DMS79 (cell line): ENCODE results near the gene TMPRSS7.

ENCODE experiments used
- DNase-seq: peaks from one replicate; lab custom pipeline; 2025; lab: John Stamatoyannopoulos, UW

The TMPRSS7 gene, protein sequence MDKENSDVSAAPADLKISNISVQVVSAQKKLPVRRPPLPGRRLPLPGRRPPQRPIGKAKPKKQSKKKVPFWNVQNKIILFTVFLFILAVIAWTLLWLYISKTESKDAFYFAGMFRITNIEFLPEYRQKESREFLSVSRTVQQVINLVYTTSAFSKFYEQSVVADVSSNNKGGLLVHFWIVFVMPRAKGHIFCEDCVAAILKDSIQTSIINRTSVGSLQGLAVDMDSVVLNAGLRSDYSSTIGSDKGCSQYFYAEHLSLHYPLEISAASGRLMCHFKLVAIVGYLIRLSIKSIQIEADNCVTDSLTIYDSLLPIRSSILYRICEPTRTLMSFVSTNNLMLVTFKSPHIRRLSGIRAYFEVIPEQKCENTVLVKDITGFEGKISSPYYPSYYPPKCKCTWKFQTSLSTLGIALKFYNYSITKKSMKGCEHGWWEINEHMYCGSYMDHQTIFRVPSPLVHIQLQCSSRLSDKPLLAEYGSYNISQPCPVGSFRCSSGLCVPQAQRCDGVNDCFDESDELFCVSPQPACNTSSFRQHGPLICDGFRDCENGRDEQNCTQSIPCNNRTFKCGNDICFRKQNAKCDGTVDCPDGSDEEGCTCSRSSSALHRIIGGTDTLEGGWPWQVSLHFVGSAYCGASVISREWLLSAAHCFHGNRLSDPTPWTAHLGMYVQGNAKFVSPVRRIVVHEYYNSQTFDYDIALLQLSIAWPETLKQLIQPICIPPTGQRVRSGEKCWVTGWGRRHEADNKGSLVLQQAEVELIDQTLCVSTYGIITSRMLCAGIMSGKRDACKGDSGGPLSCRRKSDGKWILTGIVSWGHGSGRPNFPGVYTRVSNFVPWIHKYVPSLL

DNA sequence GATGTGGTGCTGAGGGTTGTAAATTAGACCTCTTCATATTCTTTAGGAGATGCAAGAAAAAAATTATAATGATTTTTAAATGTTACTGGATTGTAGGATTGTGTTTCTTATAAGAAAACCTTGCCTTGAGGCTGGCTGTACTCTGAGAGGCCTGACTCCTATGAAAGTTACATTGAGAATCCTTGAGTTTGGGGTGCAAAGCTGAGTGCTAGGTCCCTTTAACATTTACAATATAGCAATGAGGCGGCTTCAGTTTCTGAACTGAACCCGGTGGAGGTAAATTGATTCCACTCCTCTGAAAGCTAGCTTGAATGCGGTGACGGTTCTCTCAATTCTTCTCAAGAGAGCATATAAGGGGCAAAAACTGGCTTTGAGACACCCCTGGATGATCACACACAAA is at the start of gene TMPRSS7:
TSS of gene TMPRSS7 (plus strand) at position 301 of the 400 bp plus-strand sequence. CDS start 110 bp downstream, outside the sequence.
- no peak for DNase-seq

DNA sequence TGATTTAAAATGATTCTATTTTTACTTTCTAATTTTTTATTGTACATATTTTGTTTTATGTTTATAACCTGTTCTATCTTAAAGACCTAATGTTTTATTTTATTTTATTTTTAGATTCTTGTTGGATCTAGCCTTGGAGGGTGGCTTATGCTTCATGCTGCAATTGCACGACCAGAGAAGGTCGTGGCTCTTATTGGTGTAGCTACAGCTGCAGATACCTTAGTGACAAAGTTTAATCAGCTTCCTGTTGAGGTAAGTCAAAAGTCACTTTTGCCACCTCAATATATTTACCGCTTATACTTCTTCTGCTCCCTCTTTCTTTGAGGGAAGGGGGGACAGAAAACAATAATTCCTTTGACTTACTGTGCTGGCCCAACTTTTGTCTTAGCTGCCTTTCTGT is 47.7 kb upstream of the TMPRSS7 start:
- DNase-seq: no peak

DNA sequence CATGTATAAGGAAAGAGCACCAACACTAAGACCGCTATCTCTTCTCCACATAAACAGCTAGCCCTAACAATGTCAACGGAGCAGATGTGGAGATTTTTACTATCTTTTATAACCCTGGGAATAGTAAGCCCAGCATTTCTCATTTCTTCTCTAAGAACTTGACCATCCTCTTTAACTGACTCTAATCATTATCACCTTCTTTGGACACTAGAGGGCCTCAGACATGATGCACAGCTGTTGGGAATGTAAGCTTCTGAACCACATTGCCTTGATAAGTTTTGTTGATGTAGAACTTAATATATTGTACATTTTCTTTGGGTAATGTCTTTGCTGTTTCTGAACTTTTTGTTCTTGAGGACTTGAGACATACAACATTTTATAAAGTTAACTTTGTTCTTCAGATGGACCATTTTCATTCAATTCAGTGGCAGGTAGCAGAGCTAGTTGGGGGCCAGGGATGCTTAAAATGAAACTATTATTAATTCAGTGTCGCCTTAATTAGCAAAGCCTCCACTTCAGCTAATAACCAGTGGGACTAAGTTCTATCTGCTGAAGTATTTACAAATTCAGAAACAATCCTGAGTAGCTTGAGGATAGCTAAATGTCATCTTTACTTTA is 45.4 kb upstream of the TMPRSS7 start:
- peak; percentile 7 for DNase-seq

DNA sequence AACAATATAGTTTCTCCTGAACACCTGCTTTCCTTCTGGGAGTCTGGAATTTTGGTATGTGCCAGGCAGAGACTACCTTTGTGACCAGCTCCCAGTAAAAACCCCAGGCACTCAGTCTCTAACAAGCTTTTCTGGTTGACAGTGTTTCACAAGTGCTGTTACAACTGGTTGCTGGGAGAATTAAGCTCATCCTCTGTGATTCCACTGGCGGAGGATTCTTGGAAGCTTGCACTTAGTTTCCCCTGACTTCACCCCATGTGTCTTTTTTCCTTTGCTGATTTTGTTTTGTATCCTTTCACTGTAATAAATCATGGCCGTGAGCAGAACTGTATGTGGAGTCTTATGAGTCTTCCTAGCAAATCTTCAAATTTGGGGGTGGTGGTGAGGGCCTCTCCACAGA is 41.5 kb upstream of the TMPRSS7 start:
- DNase-seq: no peak

DNA sequence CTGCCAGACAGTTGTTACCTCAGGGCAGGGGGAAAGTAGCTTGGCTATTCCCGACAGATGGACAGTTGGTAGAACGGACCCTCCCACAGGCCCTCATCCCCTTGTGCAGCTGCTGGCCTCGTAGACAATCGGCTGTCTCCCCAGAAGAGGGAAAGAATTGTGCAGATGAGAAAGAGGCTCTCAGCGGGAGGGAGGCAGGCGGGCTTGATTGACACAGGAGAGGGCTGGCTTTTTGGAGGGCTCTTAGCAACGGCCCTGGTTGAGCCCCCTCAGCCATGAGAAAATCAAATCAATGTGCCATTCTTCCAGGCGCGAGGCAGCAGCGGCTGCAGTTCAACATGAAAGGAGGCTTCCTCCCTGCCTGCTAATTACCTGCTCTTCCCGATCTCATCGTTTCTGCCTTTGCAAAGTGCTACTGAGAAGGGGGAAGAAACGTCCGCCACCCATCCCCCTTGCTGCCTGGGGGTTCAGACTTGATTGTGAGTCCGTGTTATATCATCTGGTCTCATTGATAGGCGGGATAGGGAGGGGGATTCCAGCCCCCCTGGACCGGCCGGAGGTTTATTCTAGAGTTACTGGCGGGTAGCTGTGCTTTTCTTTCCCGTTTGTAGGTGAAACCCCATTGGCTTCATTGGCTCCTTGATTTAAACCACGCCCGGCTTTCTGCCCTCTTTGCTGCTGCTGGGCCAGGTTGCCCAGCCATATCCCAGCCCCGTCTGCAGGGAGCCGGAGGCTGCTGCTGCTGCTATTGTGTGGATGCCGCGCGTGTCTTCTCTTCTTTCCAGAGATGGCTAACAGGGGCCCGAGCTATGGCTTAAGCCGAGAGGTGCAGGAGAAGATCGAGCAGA is 35.7 kb upstream of the TMPRSS7 start, which contains the start of gene TAGLN3:
TSS of gene TAGLN3 (plus strand) at position 287 of the 848 bp plus-strand sequence. CDS start at position 788, 501 bp downstream.
- peak; percentile 48 for DNase-seq

DNA sequence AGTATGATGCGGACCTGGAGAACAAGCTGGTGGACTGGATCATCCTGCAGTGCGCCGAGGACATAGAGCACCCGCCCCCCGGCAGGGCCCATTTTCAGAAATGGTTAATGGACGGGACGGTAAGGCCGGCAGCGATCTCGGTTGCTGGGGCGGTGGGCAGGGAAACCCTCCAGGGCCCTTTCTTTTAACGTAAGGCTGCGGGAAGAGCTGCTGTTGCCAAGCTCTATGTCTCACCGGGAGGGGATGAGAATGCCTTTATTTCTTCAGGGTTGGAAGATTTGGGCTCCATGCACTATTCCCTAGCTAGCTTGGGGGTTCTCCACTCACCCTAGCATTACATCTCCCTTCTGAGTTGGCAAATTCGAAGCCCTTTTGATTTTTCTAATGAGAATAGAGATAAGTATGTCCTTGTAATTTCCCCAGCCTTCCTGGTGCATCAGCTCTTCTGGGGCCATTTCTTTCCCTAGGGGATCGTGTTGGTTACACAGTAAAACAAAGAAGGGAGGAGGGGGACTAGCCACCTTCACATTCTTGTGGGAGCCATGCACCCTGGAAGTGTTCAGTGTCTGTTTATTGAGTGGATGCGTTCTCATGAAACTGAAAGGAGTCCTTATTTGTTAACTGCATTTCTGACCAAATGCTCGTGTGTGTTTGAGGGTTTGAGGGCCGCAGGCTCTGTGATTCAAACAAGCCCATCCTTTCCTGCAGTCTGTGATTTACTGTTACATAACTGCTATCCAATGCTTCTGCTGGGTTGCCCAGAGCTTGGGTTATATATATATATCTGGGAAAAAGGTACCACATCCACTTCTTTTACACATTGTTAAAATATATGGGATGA is 34.8 kb upstream of the TMPRSS7 start:
- peak; percentile 33 for DNase-seq

DNA sequence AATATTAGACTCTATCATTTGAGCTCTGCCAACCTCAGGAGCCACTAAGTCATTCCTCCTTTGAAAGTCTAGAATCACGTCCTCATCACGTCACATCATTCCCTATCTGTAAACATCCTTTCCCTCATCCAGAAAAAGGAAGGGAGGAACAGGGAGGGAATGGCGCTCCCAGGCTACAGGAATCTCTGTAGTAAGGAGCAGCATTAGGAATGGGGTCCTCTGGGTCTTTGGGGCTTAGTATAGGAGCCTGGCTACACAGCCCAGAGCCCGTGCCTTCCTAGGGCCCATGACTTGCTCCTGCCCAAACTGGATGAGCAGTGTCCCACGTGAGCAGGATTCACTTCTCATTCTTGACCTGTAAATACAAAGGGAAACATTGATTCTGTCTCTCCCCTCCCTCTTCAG is 34.2 kb upstream of the TMPRSS7 start:
- DNase-seq: no peak

DNA sequence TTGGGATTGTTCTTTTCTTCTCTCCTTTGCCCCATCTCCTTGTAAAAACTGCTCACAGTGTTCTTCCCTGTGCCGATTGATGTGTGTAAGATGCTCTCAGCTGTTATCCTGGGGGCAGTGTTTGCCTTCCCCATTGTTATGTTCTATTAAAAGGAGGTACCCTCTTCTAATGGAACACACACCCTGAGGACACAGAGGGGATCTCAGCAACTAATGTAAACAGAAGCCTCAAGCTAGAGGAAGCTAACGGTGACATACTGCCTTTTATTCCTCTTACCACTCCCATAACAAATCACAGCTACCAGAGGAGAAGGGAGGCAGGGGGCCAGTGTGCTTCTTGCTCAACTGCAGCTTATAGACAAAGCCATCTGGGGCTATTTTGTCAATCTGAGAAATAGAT is 33.6 kb upstream of the TMPRSS7 start:
- no peak for DNase-seq

DNA sequence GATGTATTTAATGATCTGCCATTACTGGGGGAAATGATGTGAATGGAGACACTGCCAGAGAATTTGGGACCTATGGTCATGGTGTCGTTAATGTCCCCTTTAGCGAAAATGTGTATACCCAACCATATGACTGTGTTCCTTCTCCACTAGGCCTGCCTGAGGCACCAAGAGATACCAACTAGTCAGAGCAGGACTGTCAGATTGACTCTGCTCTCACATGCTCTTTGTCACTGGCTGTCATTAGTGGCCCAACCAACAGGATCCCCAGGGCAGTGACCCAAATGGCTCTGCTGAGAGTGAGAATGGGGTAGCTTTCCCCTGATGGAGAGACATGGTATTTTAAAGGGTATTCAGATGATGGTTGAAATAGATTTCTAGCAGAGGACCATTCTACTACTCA is 33.0 kb upstream of the TMPRSS7 start:
- DNase-seq: no peak

DNA sequence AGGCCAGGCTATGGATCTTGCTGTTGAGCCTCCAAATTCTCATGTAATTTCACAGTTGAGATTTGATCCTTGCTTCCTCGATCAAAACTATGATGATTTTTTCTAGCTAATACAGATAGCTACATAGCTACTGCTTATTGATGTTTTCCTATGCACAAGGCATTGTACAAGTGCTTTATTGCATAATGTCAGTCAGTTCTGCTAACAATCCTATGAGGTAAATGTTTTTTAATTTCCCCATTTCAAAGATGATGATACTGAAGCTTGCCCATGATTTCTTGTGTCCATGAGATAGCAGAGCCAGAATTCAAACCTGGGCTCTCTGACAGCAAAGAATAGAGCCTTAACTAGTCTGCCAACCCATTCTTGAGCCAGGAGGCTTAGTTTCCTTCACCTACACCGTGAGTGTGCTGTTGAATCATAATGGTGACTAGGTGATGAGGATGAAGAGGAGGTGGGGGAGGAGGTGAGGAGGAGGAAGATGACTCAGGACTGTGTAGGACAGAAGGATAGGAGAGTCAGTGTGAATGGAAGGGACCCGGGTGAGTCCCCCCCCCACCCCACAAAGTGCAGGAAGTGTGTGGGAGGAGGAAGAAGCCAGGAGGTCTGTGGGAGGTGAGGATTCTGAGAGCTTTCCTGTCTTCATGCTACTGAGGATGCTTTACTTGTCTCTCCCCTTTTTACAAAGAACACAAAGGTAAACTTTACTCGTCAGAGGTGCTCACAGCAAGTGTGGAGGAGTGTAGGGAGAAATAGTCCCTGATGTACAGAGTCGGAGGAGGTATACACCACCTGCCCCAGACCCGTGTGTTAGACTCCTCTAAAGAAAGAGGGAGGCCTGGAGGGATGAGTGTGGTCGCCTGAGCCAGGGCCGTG is 32.2 kb upstream of the TMPRSS7 start:
- no peak for DNase-seq

DNA sequence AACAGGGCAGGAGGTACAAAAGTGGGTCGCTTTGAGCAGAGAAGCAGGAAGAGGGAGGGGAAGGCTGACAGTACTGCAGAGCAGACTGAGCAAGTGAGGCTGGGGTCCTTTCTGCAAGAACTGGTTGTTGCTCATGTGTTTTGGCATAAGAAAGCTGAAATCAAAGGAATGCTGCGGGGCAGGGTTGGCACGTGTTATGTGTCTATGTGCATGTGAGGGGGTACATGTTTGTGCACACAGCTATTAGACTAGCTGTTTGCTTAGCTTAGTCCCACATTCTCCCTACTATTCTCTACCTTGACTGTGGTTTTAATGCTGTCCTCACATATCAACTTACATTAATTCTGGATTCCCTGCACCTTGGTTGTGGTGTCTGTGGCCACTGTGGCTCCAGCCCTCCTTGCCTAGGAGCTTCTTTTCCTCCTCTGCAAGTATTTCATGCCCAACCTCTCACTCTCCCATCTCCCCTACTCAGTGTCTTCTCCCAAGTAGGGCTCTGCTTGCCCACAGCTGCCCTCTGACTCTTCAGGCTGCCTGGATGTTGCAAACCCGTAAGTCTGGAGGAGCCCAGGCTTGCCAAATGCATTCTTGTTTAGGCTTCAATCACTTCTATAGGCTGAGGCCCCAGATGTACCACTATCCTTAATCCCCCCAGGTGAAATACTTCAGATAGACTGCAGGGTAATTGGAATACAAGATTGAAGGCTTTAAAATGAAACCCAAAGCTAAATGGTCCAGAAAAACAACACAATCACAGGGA is 31.0 kb upstream of the TMPRSS7 start:
- no peak for DNase-seq

DNA sequence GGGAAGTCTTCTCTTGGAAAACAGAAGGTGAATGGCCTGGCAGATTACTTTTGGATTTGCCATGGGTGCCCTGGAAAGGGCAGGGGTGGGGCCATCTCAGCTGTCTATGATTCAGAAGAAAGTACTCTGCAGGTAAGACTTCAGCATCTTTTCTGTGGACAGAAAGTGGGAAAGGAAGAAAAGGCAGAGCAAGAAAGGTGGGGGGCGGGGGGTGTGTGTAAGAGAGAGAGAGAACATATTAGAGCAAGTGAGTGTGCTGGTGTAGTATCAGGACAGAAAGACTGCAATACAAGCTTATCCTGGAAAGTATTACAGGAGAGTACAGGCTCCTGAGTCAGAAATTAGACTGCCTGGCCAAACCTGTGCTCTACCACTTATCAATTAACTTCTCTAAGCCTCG is 30.3 kb upstream of the TMPRSS7 start:
- no peak for DNase-seq

DNA sequence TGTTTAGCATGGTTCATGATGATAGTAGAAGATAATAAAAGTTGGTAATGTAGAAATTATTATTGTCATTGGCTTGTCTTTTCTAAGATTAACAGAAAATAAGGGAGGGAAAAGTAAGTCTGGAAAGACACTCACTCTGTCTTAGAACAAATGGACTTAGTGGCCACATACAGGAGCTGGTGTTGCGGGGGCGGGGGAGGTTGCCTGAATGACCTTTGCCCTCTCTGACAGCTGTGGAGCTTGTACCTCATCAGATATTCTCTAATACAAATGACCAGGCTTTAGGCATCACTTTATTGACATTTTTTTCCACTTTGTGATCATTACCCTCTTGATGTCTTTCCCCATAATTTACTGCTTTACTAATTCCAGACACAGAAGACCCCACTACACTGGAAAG is 29.9 kb upstream of the TMPRSS7 start:
- no peak for DNase-seq

DNA sequence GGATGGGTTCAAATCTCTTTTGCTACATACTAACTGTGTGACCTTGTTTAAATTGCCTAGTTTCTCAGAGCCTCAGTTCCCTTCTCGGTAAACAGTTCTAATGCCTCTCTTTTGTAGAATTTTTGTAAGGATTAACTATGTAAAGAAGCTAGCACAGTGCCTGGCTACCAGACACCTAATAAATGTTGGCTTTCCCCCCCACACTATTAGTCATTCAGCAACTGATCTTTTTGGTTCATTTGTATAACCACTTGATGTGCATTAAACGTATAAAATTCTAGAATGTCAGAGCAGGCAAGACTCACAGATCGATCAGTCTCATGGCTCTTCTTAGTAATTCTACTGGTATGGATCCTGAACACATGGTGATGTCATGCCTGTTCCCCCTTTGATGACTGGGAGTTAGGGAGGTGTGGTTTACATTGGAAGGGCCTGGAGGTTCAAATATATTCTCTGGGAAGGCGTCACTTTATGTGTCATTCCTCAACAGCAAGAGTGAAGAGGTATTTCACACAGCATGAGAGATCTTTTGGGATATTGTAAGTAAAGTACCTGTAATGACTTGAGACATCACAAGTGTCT is 29.4 kb upstream of the TMPRSS7 start:
- no peak for DNase-seq

DNA sequence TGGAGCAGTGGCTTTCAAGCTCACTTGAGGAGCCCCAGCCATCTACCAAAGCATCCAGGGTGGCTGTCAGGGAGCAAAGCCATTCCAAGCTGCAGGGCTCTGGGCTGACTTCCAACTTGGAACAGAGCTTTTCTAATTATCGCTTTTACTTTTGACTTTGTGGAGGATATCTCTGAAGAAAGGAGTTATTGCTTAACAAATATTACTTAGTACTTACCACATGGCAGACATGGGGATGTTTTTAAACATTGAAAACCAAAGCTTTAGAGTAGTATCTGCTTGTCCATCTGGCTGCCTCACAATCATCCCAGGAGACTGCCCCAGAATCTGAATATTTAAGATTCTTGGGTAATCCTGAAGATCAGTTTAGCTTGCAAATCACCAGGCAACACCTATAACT is 26.9 kb upstream of the TMPRSS7 start:
- no peak for DNase-seq

DNA sequence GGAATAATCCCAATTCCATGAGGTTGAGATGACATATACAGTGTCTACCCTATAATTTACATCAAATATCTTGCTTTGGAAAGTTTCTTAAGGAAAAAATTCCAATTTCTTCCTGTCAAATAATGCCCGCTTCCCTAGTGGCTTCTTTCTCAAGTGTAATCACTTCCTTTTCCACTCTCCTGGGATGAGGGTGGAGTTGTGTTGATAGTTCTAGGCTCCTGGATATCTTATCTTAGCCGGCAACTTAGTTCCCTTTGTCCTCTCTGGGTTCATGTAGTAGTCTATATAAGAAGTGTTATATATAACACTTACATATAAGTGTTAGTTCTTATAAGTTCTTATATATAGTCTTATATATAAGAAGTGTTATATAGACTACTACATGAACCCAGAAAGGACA is 24.9 kb upstream of the TMPRSS7 start:
- DNase-seq: no peak

DNA sequence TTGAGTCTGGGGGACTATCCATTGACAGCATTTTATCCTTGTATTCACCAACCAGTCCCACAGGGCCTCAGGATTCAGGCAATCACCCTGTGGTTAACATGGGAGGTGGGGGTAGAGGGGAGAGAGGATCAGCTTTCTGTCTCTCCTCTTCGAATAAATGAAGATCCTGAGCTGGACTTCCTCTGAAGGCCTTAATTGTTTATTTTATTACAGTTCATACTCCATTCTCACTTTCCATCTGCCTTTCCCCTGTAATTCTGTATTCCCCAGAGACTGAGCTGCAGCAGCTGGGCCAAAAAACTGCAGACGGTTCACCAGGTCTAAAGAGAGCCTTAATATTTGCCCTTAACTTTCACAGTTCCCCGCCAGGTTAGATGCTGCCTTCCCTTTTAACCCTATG is 23.9 kb upstream of the TMPRSS7 start:
- DNase-seq: peak; percentile 38

DNA sequence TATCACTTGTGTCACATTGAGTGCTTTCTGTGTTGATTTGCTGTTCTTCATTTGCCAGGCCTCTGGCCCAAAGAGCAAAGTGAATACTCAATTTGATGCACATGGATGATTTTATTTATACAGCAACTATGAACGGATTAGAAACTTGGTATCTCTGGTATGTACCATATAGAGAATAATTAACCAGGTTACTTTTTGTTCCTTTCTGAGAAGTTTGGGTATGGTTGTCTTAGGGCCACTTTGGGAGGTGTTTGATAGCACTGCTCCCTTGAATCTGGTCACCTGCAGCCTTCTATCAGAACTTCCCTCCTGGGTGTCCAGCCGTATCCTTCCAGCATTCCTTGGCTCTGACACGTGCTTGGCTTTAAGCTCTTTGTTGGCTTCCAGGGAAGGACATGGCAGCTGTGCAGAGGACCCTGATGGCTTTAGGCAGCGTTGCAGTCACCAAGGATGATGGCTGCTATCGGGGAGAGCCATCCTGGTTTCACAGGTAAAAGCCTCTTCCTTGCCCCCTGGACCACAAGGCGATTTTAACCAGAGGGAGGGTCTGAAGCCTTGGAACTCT is 23.1 kb upstream of the TMPRSS7 start:
- DNase-seq: no peak
